HepG2 (cell line): ENCODE results near the gene DQX1. TPM values are rescaled to one million over a fixed set of nuclear protein-coding genes. Genes with fewer than 3 reads are reported as not detected.
A peak's percentile ranks its signal among the peaks of the same experiment; 100 is the strongest.

Experiments
- ASH2L ChIP-seq: fragments of 300-600, 200-600 bp; sonication (generic); IDR thresholded peaks from 2 replicates; pipeline ENCODE4 v1.7.0; 2017; ENCODE audit warnings: low read depth, mild to moderate bottlenecking, moderate library complexity, mixed read lengths, low read length; ENCODE audit not compliant: insufficient read length
- FOSL1 ChIP-seq: sonication (generic); formaldehyde crosslinking; IDR thresholded peaks from 2 replicates; pipeline ENCODE4 v1.9.0; 2021; ENCODE audit warnings: missing genetic modification reagents, borderline replicate concordance
- FOXJ3 ChIP-seq: sonication (generic); formaldehyde crosslinking; IDR thresholded peaks from 2 replicates; pipeline ENCODE4 v1.4.0; 2020; ENCODE audit warnings: missing genetic modification reagents, mild to moderate bottlenecking, borderline replicate concordance
- GTF3A ChIP-seq: sonication (generic); formaldehyde crosslinking; conservative IDR thresholded peaks from 2 replicates; pipeline ENCODE4 v1.4.0; 2020; ENCODE audit warnings: mild to moderate bottlenecking, missing genetic modification reagents
- HOXA5 ChIP-seq: sonication (generic); formaldehyde crosslinking; IDR thresholded peaks from 2 replicates; pipeline ENCODE4 v1.4.0; 2020; ENCODE audit warnings: missing genetic modification reagents
- JUN ChIP-seq: sonication (generic); formaldehyde crosslinking; IDR thresholded peaks from 2 replicates; pipeline ENCODE4 v1.4.0; 2020; ENCODE audit warnings: mild to moderate bottlenecking, missing genetic modification reagents
- KAT7 ChIP-seq: IDR thresholded peaks from 2 replicates; pipeline ENCODE4 v1.6.1; 2018; ENCODE audit warnings: borderline replicate concordance, missing compliant biosample characterization
- MTA3 ChIP-seq: sonication (generic); formaldehyde crosslinking; IDR thresholded peaks from 2 replicates; pipeline ENCODE4 v1.4.0; 2020; ENCODE audit warnings: missing genetic modification reagents
- MZF1 ChIP-seq: sonication (generic); formaldehyde crosslinking; IDR thresholded peaks from 2 replicates; pipeline ENCODE4 v1.8.1; 2023; ENCODE audit warnings: mild to moderate bottlenecking, missing genetic modification reagents, borderline replicate concordance
- REXO4 ChIP-seq: sonication (generic); formaldehyde crosslinking; IDR thresholded peaks from 2 replicates; pipeline ENCODE4 v1.8.0; 2022; ENCODE audit warnings: missing genetic modification reagents, mild to moderate bottlenecking, borderline replicate concordance
- RFX1 ChIP-seq: fragments of 450-650 bp; IDR thresholded peaks from 2 replicates; pipeline ENCODE4 v1.6.1; 2017
- RXRB ChIP-seq: IDR thresholded peaks from 2 replicates; pipeline ENCODE4 v1.6.1; 2016; ENCODE audit warnings: borderline replicate concordance, missing genetic modification reagents, missing compliant biosample characterization
- SALL2 ChIP-seq: sonication (generic); formaldehyde crosslinking; IDR thresholded peaks from 2 replicates; pipeline ENCODE4 v1.8.1; 2023; ENCODE audit warnings: mild to moderate bottlenecking, missing genetic modification reagents, inconsistent platforms
- SMAD3 ChIP-seq: sonication (generic); formaldehyde crosslinking; IDR thresholded peaks from 2 replicates; pipeline ENCODE4 v1.4.0; 2020; ENCODE audit warnings: missing genetic modification reagents
- STAG1 ChIP-seq: sonication (generic); formaldehyde crosslinking; IDR thresholded peaks from 2 replicates; pipeline ENCODE4 v1.4.0; 2020; ENCODE audit warnings: missing genetic modification reagents
- WIZ ChIP-seq: sonication (generic); formaldehyde crosslinking; IDR thresholded peaks from 2 replicates; pipeline ENCODE4 v1.5.1; 2020; ENCODE audit warnings: mild to moderate bottlenecking, missing genetic modification reagents
- ZBTB3 ChIP-seq: sonication (generic); formaldehyde crosslinking; IDR thresholded peaks from 2 replicates; pipeline ENCODE4 v1.4.0; 2020; ENCODE audit warnings: low read depth, mild to moderate bottlenecking, moderate library complexity, missing genetic modification reagents, borderline replicate concordance
- ZBTB7B ChIP-seq: sonication (generic); formaldehyde crosslinking; IDR thresholded peaks from 2 replicates; pipeline ENCODE4 v1.4.0; 2020; ENCODE audit warnings: missing genetic modification reagents
- ZNF326 ChIP-seq: sonication (generic); formaldehyde crosslinking; IDR thresholded peaks from 2 replicates; pipeline ENCODE4 v1.4.0; 2020; ENCODE audit warnings: missing genetic modification reagents, borderline replicate concordance
- ZNF337 ChIP-seq: sonication (generic); formaldehyde crosslinking; IDR thresholded peaks from 2 replicates; pipeline ENCODE4 v1.5.1; 2020; ENCODE audit warnings: missing genetic modification reagents, low read depth, mild to moderate bottlenecking, borderline replicate concordance
- ZNF547 ChIP-seq: sonication (generic); formaldehyde crosslinking; IDR thresholded peaks from 2 replicates; pipeline ENCODE4 v1.5.1; 2020; ENCODE audit warnings: mild to moderate bottlenecking, missing genetic modification reagents
- ZNF605 ChIP-seq: sonication (generic); formaldehyde crosslinking; IDR thresholded peaks from 2 replicates; pipeline ENCODE4 v1.8.0; 2022; ENCODE audit warnings: mild to moderate bottlenecking, missing genetic modification reagents
- ZNF879 ChIP-seq: sonication (generic); formaldehyde crosslinking; IDR thresholded peaks from 2 replicates; pipeline ENCODE4 v1.8.1; 2023; ENCODE audit warnings: missing genetic modification reagents
- polyA plus RNA-seq, 8 experiments: library from polyadenylated mRNA; depleted of rRNA in 3 of 8; stranded (reverse) in 7 of 8; unstranded in 1 of 8; fragments of >200 nt; fragmentation: Illumina TruSeq in 4 of 8; extraction: Trizol in 4 of 8; gene quantifications; 2 replicates each; pipeline versions ENCODE4 v1.2.1 to v1.2.3, GENCODE V29; 2011 to 2016; ENCODE audit warnings: low read depth in 4 of 8, missing spikeins in 1 of 8, mixed read lengths in 1 of 8; ENCODE audit not compliant: insufficient read depth in 1 of 8
- total RNA-seq, 5 experiments: library from RNA; depleted of rRNA; stranded (reverse); fragments of >200 nt; fragmentation: Illumina TruSeq; extraction: Trizol; gene quantifications; 2 replicates each; pipeline ENCODE4 v1.2.3, GENCODE V29; 2016; ENCODE audit warnings: low read depth in 1 of 5
- TF ChIP-seq, protein P1 (sequence below): fragments of 450-650 bp; IDR thresholded peaks from 2 replicates; pipeline ENCODE4 v1.6.1; 2016
- TF ChIP-seq, protein P2 (sequence below): sonication (generic); formaldehyde crosslinking; IDR thresholded peaks from 2 replicates; pipeline ENCODE4 v1.5.1; 2020; ENCODE audit warnings: mild to moderate bottlenecking, missing genetic modification reagents, borderline replicate concordance
- TF ChIP-seq, protein P3 (sequence below): sonication (generic); formaldehyde crosslinking; IDR thresholded peaks from 2 replicates; pipeline ENCODE4 v1.4.0; 2020; ENCODE audit warnings: missing genetic modification reagents, mild to moderate bottlenecking, borderline replicate concordance

The DQX1 gene
- total and polyA plus RNA-seq, 2 of the 13 experiments (the other 11 are each of a cell fraction or from before 2014, with no cell fraction given) = 27.6 to 89.8 TPM

DNA sequence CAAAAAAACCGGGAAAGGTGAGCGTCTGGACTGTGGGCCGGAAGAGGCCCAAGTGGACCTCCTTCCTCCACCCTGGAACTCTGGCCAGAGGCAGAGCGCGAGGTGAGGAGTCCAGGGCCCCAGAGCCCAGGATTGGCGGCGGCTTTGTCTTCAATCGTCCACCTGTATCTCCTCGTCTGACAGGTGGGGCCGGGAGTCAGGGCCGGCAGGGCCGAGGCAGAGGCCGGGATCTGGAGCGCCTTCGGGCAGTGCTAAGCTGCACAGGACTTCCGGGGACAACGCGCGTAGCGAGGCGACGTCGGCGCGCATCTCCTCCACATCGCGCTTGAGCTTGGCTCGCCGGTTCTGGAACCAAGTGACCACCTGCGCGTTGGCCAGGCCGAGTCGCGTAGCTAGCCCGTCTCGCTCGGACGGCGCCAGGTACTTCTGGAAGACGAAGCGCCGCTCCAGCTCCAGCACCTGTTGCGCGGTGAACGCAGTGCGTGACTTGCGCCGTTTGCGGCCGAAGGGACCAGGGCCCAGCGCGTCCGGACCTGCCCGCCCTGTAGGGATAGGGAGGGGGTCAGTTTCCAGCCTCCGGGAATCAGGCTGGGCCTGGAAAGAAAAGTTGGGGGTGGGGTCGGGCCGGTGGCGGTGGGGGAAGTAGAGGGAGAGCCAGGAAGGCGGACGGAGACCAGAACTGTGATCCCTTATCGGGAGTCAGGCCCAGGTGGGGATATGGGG is 28.1 kb downstream of the DQX1 start (continued):
- TF ChIP-seq GTF3A (no peak), MZF1 (CRISPR knock-in tag) (no peak), ZNF879 (CRISPR knock-in tag) (no peak), FOXJ3 (CRISPR knock-in tag) (no peak), ZNF337 (no peak; the same call in 1 of the 2 replicates), ZBTB7B (CRISPR knock-in tag) (no peak), HOXA5 (CRISPR knock-in tag) (no peak), WIZ (CRISPR knock-in tag) (0 out of 2 replicates have a peak, but pooled peaks have one; percentile 26), ZBTB3 (no peak), JUN (CRISPR knock-in tag) (no peak), RFX1 (no peak), SALL2 (no peak; the same call in 1 of the 2 replicates), REXO4 (CRISPR knock-in tag) (no peak), SMAD3 (no peak), RXRB (no peak), KAT7 (CRISPR knock-in tag) (no peak; the same call in 1 of the 2 replicates), ZNF326 (CRISPR knock-in tag) (peak; percentile 61; the same call in 1 of the 2 replicates), MTA3 (CRISPR knock-in tag) (no peak), ZNF547 (peak; percentile 63), ASH2L (no peak), STAG1 (no peak), FOSL1 (no peak), ZNF605 (CRISPR knock-in tag) (no peak)
- TF ChIP-seq, protein P1, sequence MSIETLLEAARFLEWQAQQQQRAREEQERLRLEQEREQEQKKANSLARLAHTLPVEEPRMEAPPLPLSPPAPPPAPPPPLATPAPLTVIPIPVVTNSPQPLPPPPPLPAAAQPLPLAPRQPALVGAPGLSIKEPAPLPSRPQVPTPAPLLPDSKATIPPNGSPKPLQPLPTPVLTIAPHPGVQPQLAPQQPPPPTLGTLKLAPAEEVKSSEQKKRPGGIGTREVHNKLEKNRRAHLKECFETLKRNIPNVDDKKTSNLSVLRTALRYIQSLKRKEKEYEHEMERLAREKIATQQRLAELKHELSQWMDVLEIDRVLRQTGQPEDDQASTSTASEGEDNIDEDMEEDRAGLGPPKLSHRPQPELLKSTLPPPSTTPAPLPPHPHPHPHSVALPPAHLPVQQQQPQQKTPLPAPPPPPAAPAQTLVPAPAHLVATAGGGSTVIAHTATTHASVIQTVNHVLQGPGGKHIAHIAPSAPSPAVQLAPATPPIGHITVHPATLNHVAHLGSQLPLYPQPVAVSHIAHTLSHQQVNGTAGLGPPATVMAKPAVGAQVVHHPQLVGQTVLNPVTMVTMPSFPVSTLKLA = no peak
- TF ChIP-seq, protein P2, sequence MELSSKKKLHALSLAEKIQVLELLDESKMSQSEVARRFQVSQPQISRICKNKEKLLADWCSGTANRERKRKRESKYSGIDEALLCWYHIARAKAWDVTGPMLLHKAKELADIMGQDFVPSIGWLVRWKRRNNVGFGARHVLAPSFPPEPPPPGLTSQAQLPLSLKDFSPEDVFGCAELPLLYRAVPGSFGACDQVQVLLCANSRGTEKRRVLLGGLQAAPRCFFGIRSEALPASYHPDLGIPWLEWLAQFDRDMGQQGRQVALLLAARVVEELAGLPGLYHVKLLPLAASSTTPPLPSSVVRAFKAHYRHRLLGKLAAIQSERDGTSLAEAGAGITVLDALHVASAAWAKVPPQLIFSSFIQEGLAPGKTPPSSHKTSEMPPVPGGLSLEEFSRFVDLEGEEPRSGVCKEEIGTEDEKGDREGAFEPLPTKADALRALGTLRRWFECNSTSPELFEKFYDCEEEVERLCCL (CRISPR knock-in tag) = no peak
- TF ChIP-seq, protein P3, sequence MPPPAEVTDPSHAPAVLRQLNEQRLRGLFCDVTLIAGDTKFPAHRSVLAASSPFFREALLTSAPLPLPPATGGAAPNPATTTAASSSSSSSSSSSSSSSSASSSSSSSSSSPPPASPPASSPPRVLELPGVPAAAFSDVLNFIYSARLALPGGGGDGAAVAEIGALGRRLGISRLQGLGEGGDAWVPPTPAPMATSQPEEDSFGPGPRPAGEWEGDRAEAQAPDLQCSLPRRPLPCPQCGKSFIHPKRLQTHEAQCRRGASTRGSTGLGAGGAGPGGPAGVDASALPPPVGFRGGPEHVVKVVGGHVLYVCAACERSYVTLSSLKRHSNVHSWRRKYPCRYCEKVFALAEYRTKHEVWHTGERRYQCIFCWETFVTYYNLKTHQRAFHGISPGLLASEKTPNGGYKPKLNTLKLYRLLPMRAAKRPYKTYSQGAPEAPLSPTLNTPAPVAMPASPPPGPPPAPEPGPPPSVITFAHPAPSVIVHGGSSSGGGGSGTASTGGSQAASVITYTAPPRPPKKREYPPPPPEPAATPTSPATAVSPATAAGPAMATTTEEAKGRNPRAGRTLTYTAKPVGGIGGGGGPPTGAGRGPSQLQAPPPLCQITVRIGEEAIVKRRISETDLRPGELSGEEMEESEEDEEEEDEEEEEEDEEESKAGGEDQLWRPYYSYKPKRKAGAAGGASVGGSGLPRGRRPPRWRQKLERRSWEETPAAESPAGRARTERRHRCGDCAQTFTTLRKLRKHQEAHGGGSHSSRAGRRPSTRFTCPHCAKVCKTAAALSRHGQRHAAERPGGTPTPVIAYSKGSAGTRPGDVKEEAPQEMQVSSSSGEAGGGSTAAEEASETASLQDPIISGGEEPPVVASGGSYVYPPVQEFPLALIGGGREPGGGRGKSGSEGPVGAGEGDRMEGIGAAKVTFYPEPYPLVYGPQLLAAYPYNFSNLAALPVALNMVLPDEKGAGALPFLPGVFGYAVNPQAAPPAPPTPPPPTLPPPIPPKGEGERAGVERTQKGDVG (CRISPR knock-in tag) = peak; percentile 72; the same call in 1 of the 2 replicates
